K562 (cell line): ENCODE results near the gene MAP3K7CL. TPM values are rescaled to one million over a fixed set of nuclear protein-coding genes. Genes with fewer than 3 reads are reported as not detected.

Experiments used
- ATAC-seq: fragments of 200-7000 bp; cut with Tn5 transposase; 3 replicates; pipeline ENCODE4 v1.9.1; 2020; ENCODE audit warnings: moderate library complexity
- BruUV-seq: library from RNA; stranded (reverse); fragments of 400-500 nt; replicated peaks from 2 replicates; lab custom pipeline; 2021; lab: Mats Ljungman, UMichigan
- CTCF ChIA-PET: fragments of 300-600 bp; formaldehyde crosslinking; extraction: SDS; loops from one replicate; lab custom pipeline; 2021; ENCODE audit warnings: low intra/inter-chr PET ratio; lab: Yijun Ruan, JAX
- POLR2A ChIA-PET: fragments of 300-600, 350-650 bp; sonication (Branson Sonifier 250); formaldehyde crosslinking; extraction: SDS; loops from one replicate; lab custom pipeline; 2021; ENCODE audit warnings: antibody characterized with exemption, inconsistent platforms; lab: Yijun Ruan, JAX
- DNase-seq, 4 experiments: peaks; one replicate each; pipeline versions ENCODE4 v3.0.0 to v3.0.0-alpha.2; 2011 to 2018; ENCODE audit warnings: low spot score in 3 of 4, mixed read lengths in 3 of 4; ENCODE audit errors: extremely low read depth in 1 of 4
- FAIRE-seq: peaks from 2 replicates; lab custom pipeline; 2011; peaks lifted over from hg19 to GRCh38; lab: Jason Lieb, UNC
- H2AFZ ChIP-seq: 2 replicates; pipeline ENCODE4 v1.6.0; 2011; ENCODE audit warnings: low read depth, low read length, control low read depth, inconsistent platforms
- H3K27ac ChIP-seq: fragments of 200-600 bp; 3 replicates; pipeline ENCODE4 v1.8.0; 2011; ENCODE audit warnings: low read depth, mild to moderate bottlenecking, control low read depth, inconsistent platforms, low read length, moderate library complexity, mixed read lengths; ENCODE audit errors: extremely low read depth
- H3K27me3 ChIP-seq, 2 experiments: fragments of 300-600 bp in 1 of 2; 2 replicates in 1 of 2; 3 replicates in 1 of 2; pipeline versions ENCODE4 v1.6.0 to v1.8.0; 2011; ENCODE audit warnings: inconsistent platforms in 2 of 2, low read length in 2 of 2, mild to moderate bottlenecking in 1 of 2, mixed read lengths in 1 of 2, moderate library complexity in 1 of 2; ENCODE audit not compliant: control insufficient read depth in 2 of 2, insufficient read depth in 2 of 2
- H3K36me3 ChIP-seq: fragments of 300-600 bp; 3 replicates; pipeline ENCODE4 v1.8.0; 2011; ENCODE audit warnings: mild to moderate bottlenecking, low read length, inconsistent platforms; ENCODE audit not compliant: control insufficient read depth, insufficient read depth
- H3K4me1 ChIP-seq, 2 experiments: fragments of 200-600 bp in 1 of 2; replicated peaks in 1 of 2; 2 replicates in 1 of 2; 3 replicates in 1 of 2; pipeline versions ENCODE4 v1.5.1 to v1.8.0; 2011; ENCODE audit warnings: inconsistent platforms in 2 of 2, low read length in 2 of 2, mild to moderate bottlenecking in 1 of 2, mixed read lengths in 1 of 2, moderate library complexity in 1 of 2; ENCODE audit not compliant: control insufficient read depth in 2 of 2, insufficient read depth in 2 of 2
- H3K4me2 ChIP-seq: 2 replicates; pipeline ENCODE4 v1.6.1; 2011; ENCODE audit warnings: low read length, control low read depth, inconsistent platforms, mixed read lengths; ENCODE audit not compliant: insufficient read depth
- H3K4me3 ChIP-seq: fragments of 200-600 bp; sonication (generic), shearing (Covaris generic); 2 replicates; pipeline ENCODE4 v1.5.1; 2016; ENCODE audit warnings: control low read depth, inconsistent platforms
- H3K79me2 ChIP-seq: fragments of 200-600 bp; 3 replicates; pipeline ENCODE4 v1.8.0; 2011; ENCODE audit warnings: low read length, inconsistent platforms; ENCODE audit not compliant: control insufficient read depth, insufficient read depth
- H3K9ac ChIP-seq, 2 experiments: 2 replicates each; pipeline versions ENCODE4 v1.6.0 to v1.6.1; 2011; ENCODE audit warnings: low read depth in 2 of 2, low read length in 2 of 2, control low read depth in 1 of 2, inconsistent platforms in 1 of 2, mild to moderate bottlenecking in 1 of 2, mixed read lengths in 1 of 2; ENCODE audit not compliant: insufficient read depth in 1 of 2
- H3K9me1 ChIP-seq: one replicate; pipeline ENCODE4 v1.6.0; 2011; ENCODE audit warnings: inconsistent platforms, mild to moderate bottlenecking, low read length, moderate library complexity; ENCODE audit not compliant: control insufficient read depth, insufficient read depth
- H3K9me3 ChIP-seq: replicated peaks from 2 replicates; pipeline ENCODE4 v1.5.1; 2011; ENCODE audit warnings: low read depth, low read length, inconsistent platforms; ENCODE audit not compliant: control insufficient read depth, insufficient read depth
- H4K20me1 ChIP-seq: replicated peaks from 2 replicates; pipeline ENCODE4 v1.6.1; 2011; ENCODE audit warnings: low read length, inconsistent platforms, mixed read lengths; ENCODE audit not compliant: control insufficient read depth, insufficient read depth
- C11orf30 ChIP-seq: fragments of 450-650 bp; IDR thresholded peaks from 2 replicates; pipeline ENCODE4 v1.6.1; 2016; ENCODE audit warnings: low read depth, mild to moderate bottlenecking
- CCAR2 ChIP-seq: fragments of 200-400 bp; formaldehyde crosslinking; IDR thresholded peaks from 2 replicates; pipeline ENCODE4 v1.6.1; 2017; ENCODE audit warnings: mild to moderate bottlenecking, low read depth, low read length
- DIDO1 ChIP-seq: fragments of 450-650 bp; IDR thresholded peaks from 2 replicates; pipeline ENCODE4 v1.6.1; 2016; ENCODE audit warnings: low read depth, missing biosample characterization, missing genetic modification characterization
- HDGF ChIP-seq: fragments of 450-650 bp; IDR thresholded peaks from 2 replicates; pipeline ENCODE4 v1.6.1; 2016
- MYC ChIP-seq, 2 experiments: fragments of 250-450 bp in 1 of 2; sonication (Bioruptor Pico) in 1 of 2; IDR thresholded peaks; 2 replicates each; pipeline versions ENCODE4 v1.5.1 to v1.6.1; 2012 to 2021; ENCODE audit warnings: low read depth in 2 of 2, borderline replicate concordance in 1 of 2, improper control_type of control experiment in 1 of 2, low read length in 1 of 2, mild to moderate bottlenecking in 1 of 2, moderate library complexity in 1 of 2
- NCOR1 ChIP-seq: fragments of 450-650 bp; IDR thresholded peaks from 2 replicates; pipeline ENCODE4 v1.6.1; 2016; ENCODE audit warnings: mild to moderate bottlenecking, moderate library complexity
- NFIC ChIP-seq: fragments of 450-650 bp; IDR thresholded peaks from 2 replicates; pipeline ENCODE4 v1.6.1; 2017; ENCODE audit warnings: mild to moderate bottlenecking, inconsistent platforms
- NR3C1 ChIP-seq: sonication (generic); formaldehyde crosslinking; IDR thresholded peaks from 2 replicates; pipeline ENCODE4 v1.8.1; 2022; ENCODE audit warnings: missing genetic modification reagents
- PTRF ChIP-seq: fragments of 450-650 bp; IDR thresholded peaks from 2 replicates; pipeline ENCODE4 v1.6.1; 2016; ENCODE audit warnings: mild to moderate bottlenecking, missing genetic modification characterization, missing compliant biosample characterization
- RCOR1 ChIP-seq, 2 experiments: IDR thresholded peaks; 2 replicates each; pipeline ENCODE4 v1.6.1; 2012; ENCODE audit warnings: low read depth in 2 of 2, low read length in 2 of 2, borderline replicate concordance in 1 of 2, improper control_type of control experiment in 1 of 2
- SMC3 ChIP-seq: conservative IDR thresholded peaks from 2 replicates; pipeline ENCODE4 v1.6.1; 2011; ENCODE audit warnings: low read depth, low read length, improper control_type of control experiment; ENCODE audit not compliant: insufficient read depth
- SUPT5H ChIP-seq: fragments of 450-650 bp; IDR thresholded peaks from 2 replicates; pipeline ENCODE4 v1.6.1; 2016
- XRCC4 ChIP-seq: IDR thresholded peaks from one replicate; pipeline ENCODE4 v1.6.1; 2011; ENCODE audit not compliant: insufficient read depth, insufficient read length; ENCODE audit errors: extremely low read depth
- ZC3H8 ChIP-seq: fragments of 450-650 bp; IDR thresholded peaks from 2 replicates; pipeline ENCODE4 v1.6.1; 2017
- ZNF23 ChIP-seq: fragments of 250-450 bp; sonication (Bioruptor Pico); IDR thresholded peaks from 2 replicates; pipeline ENCODE4 v1.4.0; 2020; ENCODE audit warnings: mild to moderate bottlenecking
- ZNF239 ChIP-seq: fragments of 250-450 bp; sonication (Bioruptor Pico); IDR thresholded peaks from 2 replicates; pipeline ENCODE4 v1.4.0; 2020; ENCODE audit warnings: mild to moderate bottlenecking
- ZNF311 ChIP-seq: fragments of 250-450 bp; sonication (Bioruptor Pico); IDR thresholded peaks from 2 replicates; pipeline ENCODE4 v1.4.0; 2020; ENCODE audit warnings: mild to moderate bottlenecking, moderate library complexity
- ZNF583 ChIP-seq: fragments of 250-450 bp; sonication (Bioruptor Pico); IDR thresholded peaks from 2 replicates; pipeline ENCODE4 v1.4.0; 2020
- WGBS: fragments of 100-300 bp; shearing (Covaris generic); methylation state at CpG from one replicate; pipeline ENCODE4 v1.1.6; 2016; ENCODE audit warnings: low coverage, mixed read lengths; ENCODE audit not compliant: insufficient coverage; ENCODE audit errors: missing lambda C conversion rate; 5-methylcytosine and 5-hydroxymethylcytosine counted together
- in situ Hi-C: fragments of 300-500 bp; cut with MboI; formaldehyde crosslinking; loops from 4 replicates; pipeline ENCODE4 v1.15.0; 2018; ENCODE audit warnings: inconsistent platforms, mixed read lengths
- intact Hi-C: fragments of 100-400 bp; cut with micrococcal nuclease; formaldehyde crosslinking; loops from 2 replicates; pipeline ENCODE4 v1.14.2; 2022
- polyA plus RNA-seq, 8 experiments: library from polyadenylated mRNA; depleted of rRNA in 4 of 8; stranded (reverse) in 5 of 8; unstranded in 3 of 8; fragments of >200 nt; fragmentation: Nextera tagmentation in 2 of 8; fragmentation: Illumina TruSeq in 1 of 8; extraction: Ambion mirVana in 2 of 8; extraction: Trizol in 1 of 8; gene quantifications; 2 replicates each; pipeline versions ENCODE4 v1.2.1 to v1.2.3, GENCODE V29; 2011 to 2014; ENCODE audit warnings: inconsistent platforms in 1 of 8, missing spikeins in 1 of 8
- total RNA-seq, 7 experiments: library from RNA; depleted of rRNA in 6 of 7; stranded (reverse); fragments of >200 nt in 6 of 7; fragmentation: Illumina TruSeq in 2 of 7; extraction: Trizol in 2 of 7; gene quantifications; 2 replicates each; pipeline versions ENCODE4 v1.2.1 to v1.2.3, GENCODE V29; 2011 to 2021; ENCODE audit warnings: low replicate concordance in 1 of 7
- TF ChIP-seq, protein P1 (sequence below): fragments of 250-450 bp; sonication (Bioruptor Pico); IDR thresholded peaks from 2 replicates; pipeline ENCODE4 v1.5.0; 2021
- TF ChIP-seq, protein P2 (sequence below): fragments of 450-650 bp; formaldehyde crosslinking; IDR thresholded peaks from 2 replicates; pipeline ENCODE4 v1.4.0; 2022; ENCODE audit warnings: missing genetic modification characterization
- TF ChIP-seq, protein P3 (sequence below): fragments of 250-450 bp; sonication (Bioruptor Pico); IDR thresholded peaks from 2 replicates; pipeline ENCODE4 v1.4.0; 2020; ENCODE audit warnings: mild to moderate bottlenecking

MAP3K7CL gene
- total and polyA plus RNA-seq, 9 of the 15 experiments (the other 6 are each of a cell fraction or from before 2014, with no cell fraction given) = 0.13 to 0.15 (median 0.14) TPM; not detected in 6

DNA sequence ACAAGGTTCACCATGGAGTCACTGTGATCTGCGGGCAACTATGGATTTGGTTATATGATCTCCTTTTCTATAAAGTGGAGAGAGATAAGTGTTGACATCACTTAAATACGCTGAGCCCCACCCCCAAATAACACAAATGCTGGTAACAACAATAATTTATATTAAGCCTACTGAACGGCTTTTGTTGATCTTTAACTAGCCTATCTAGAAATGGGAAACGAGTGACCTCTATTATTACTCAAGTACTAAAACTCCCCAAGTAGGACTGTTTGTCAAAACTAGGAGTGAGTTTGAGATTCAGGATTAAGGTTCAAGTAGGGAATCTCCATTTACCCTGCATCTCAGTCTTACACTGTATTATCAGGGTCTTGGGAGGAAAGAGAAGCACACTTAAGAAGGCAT, 52.2 kb downstream of the MAP3K7CL start (continued):
- TF ChIP-seq MYC (IDR thresholded peaks at IDR 0.05; ENCODE audit: low read depth, low read length) (no peak), MYC (CRISPR knock-in tag; IDR thresholded peaks at IDR 0.05; ENCODE audit: borderline replicate concordance, low read depth) (no peak), ZNF311 (CRISPR knock-in tag) (no peak), ZNF239 (CRISPR knock-in tag) (no peak)

DNA sequence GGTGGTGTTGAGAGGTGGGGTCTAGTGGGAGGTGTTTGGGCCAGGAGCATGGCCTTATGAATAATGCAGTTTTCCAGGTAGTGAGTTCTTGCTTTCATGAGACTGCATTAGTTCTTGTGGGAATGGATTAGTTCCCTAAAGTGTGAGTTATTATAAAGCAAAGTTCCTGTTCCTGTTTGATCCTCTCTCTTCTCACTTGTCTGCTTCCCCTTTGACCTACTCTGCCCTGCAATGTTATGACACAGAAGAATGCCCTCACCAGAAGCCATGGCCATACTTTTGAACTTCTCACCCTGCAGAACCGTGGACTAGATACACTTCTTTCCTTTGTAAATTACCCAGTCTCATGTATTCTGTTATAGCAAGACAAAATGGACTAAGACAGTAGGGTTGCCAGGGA, 53.6 kb downstream of the MAP3K7CL start:
- Histone ChIP-seq H4K20me1 (no peaks in the 10 kb centered on the region), H3K36me3 (no peaks in the 10 kb centered on the region), H3K4me2 (no peak overlapping the region), H3K9me3 (no peaks in the 10 kb centered on the region), H3K9ac (no peak overlapping the region), H3K27me3 (peaks cover 6 to 15% of the 10 kb centered on the region in 2 experiments; a peak in 4 of 5 replicates), H3K4me1 (peaks cover 0 to 5% of the 10 kb centered on the region in 2 experiments; a peak in 1 of 5 replicates), H3K9me1 (no peaks in the 10 kb centered on the region), H3K27ac (no peak overlapping the region), H3K79me2 (no peaks in the 10 kb centered on the region), H2AFZ (no peak overlapping the region), H3K4me3 (no peak overlapping the region)
- BruUV-seq = no TSS peak
- ATAC-seq = no peak
- intact Hi-C loops = no loop called here
- FAIRE-seq = no peak
- in situ Hi-C loops = no loop called here
- ChIA-PET POLR2A (no interaction called here), CTCF (no interaction called here)
- 11% methylated on average over 1 of the region's 1 CpG for WGBS
- DNase-seq = no peak
- TF ChIP-seq SMC3 = no peak
- TF ChIP-seq, protein P1, sequence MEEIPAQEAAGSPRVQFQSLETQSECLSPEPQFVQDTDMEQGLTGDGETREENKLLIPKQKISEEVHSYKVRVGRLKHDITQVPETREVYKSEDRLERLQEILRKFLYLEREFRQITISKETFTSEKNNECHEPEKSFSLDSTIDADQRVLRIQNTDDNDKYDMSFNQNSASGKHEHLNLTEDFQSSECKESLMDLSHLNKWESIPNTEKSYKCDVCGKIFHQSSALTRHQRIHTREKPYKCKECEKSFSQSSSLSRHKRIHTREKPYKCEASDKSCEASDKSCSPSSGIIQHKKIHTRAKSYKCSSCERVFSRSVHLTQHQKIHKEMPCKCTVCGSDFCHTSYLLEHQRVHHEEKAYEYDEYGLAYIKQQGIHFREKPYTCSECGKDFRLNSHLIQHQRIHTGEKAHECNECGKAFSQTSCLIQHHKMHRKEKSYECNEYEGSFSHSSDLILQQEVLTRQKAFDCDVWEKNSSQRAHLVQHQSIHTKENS (CRISPR knock-in tag) = no peak
- TF ChIP-seq NCOR1 = no peak
- no peak for TF ChIP-seq NR3C1
- no peak for TF ChIP-seq ZNF23 (CRISPR knock-in tag)
- TF ChIP-seq C11orf30 = no peak
- no peak for TF ChIP-seq CCAR2
- TF ChIP-seq RCOR1 (IDR thresholded peaks at IDR 0.05; ENCODE audit: borderline replicate concordance in 1 of 2, low read depth in 2 of 2, low read length in 2 of 2) = no peak
- TF ChIP-seq SUPT5H = no peak
- TF ChIP-seq, protein P2, sequence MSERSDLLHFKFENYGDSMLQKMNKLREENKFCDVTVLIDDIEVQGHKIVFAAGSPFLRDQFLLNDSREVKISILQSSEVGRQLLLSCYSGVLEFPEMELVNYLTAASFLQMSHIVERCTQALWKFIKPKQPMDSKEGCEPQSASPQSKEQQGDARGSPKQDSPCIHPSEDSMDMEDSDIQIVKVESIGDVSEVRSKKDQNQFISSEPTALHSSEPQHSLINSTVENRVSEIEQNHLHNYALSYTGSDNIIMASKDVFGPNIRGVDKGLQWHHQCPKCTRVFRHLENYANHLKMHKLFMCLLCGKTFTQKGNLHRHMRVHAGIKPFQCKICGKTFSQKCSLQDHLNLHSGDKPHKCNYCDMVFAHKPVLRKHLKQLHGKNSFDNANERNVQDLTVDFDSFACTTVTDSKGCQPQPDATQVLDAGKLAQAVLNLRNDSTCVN = no peak
- TF ChIP-seq ZNF583 (CRISPR knock-in tag) = no peak
- no peak for TF ChIP-seq HDGF
- TF ChIP-seq PTRF (tag) = no peak
- no peak for TF ChIP-seq DIDO1
- no peak for TF ChIP-seq ZC3H8
- TF ChIP-seq, protein P3, sequence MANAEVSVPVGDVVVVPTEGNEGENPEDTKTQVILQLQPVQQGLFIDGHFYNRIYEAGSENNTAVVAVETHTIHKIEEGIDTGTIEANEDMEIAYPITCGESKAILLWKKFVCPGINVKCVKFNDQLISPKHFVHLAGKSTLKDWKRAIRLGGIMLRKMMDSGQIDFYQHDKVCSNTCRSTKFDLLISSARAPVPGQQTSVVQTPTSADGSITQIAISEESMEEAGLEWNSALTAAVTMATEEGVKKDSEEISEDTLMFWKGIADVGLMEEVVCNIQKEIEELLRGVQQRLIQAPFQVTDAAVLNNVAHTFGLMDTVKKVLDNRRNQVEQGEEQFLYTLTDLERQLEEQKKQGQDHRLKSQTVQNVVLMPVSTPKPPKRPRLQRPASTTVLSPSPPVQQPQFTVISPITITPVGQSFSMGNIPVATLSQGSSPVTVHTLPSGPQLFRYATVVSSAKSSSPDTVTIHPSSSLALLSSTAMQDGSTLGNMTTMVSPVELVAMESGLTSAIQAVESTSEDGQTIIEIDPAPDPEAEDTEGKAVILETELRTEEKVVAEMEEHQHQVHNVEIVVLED = no peak
- no peak for TF ChIP-seq NFIC
- TF ChIP-seq XRCC4 = no peak
